ENCODE results near the gene GAST. TPM values are rescaled to one million over a fixed set of nuclear protein-coding genes. Genes with fewer than 3 reads are reported as not detected.
"Not testable (repeated sequence)": the region's sequence is repeated elsewhere in the genome, so short reads cannot be mapped to it uniquely, and the experiment has no call there.

GAST gene
- total RNA-seq, 2 experiments from 2014 or later = not detected

DNA sequence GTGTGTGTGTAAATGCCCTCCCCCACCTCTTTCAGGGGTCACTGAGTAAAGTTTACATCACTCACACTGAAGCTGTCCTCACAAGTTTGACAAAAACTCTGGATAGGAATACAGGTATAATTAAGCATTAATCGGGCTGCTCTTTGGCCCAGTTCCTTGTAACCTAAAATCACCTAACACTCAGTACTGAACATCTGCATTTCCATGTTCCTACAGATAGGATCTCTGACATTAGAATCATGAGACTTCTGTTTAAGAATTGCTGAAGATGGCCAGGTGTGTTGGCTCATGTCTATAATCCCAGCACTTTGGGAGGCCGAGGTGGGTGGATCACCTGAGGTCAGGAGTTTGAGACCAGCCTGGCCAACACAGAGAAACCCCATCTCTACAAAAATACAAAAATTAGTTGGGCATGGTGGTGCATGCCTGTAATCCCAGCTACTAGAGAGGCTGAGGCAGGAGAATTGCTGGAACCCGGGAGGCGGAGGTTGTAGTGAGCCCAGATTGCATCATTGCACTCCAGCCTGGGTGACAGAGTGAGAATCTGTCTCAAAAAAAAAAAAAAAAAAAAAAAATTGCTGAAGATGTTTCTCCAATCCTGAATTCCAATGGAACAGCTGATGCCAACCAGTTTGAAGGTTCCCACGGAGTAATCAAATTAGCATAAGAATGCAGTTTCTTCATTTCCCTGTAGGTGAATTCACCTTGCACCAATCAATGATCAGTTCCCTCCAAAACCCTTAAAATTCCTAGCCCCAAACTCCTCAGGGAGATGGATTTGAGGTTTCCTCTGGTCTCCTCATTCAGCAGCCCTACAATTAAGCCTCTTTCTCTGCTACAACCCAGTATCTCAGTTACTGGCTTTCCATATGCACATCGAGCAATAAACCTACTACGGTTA, 36.7 kb upstream of the GAST start:
- H3K4me1 Mint-ChIP-seq (ENCODE audit: low read depth) = peaks cover 56% of the 10 kb centered on the region
- CTCF ChIA-PET = interaction anchor here (4.5 to 5.9 kb wide), 2 partner anchors 8 to 12 kb away, joined by 43 to 118 read pairs; no protein-coding TSS in a partner anchor
- POLR2A ChIA-PET = interaction anchor here (5.6 kb wide), 1 partner anchor 15 kb away, joined by 184 read pairs; the partner anchor contains the start of gene EIF1
- intact Hi-C loops (cut with micrococcal nuclease) = loop anchor here (5.0 kb wide), 1 partner anchor 1353 kb away; no protein-coding TSS in a partner anchor
- not testable (repeated sequence) for H3K27me3 Mint-ChIP-seq, H3K9me3 Mint-ChIP-seq, H3K27ac Mint-ChIP-seq, DNase-seq, H3K36me3 Mint-ChIP-seq, H3K4me3 Mint-ChIP-seq

DNA sequence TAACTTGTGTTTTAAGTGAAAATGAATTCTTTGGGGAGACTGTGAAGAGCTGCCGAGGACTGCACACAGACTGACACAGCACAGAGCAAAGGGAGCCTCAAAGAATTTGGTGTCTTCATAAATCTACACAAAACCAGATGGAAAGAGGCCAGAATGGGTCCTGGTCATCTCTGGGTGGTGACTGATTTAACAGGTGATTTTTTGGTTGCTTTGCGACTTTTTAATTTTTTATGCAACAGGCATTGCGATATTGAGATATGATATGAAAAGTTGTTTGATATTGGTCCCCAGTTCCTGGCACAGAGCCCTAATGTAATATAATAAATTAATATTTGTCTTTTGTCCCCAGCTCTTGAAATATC, 36.1 kb upstream of the GAST start:
- ChIA-PET POLR2A (interaction anchor here (5.6 kb wide), 1 partner anchor 15 kb away, joined by 184 read pairs; the partner anchor contains the start of gene EIF1), CTCF (interaction anchor here (4.5 to 5.9 kb wide), 2 partner anchors 8 to 13 kb away, joined by 43 to 118 read pairs; no protein-coding TSS in a partner anchor)

DNA sequence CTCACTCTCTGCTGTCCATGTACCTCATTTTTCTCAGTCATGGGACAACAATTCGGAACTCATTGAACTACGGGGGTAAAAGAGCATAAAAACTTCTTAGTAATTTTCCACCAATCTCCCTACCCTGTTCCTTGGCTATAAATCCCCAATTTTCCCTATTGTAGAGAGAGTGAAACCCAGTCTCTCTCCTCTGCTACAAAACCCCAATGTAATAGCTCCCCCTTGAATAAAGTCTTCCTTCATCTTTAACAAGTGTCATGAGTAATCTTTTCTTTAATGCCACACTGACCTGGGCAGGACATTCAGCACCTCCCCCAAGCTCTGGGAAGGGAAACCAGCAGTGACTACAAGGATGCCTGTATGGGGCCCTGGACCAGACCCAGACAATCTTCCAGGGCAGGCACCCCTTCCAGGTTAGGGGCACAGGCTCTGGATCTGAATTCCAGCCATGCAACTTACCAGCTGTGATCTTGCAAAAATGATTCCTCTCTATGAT, 33.7 kb upstream of the GAST start:
- CTCF ChIA-PET = interaction anchor here (1.0 to 6.2 kb wide), 9 partner anchors 11 to 275 kb away, joined by 3 to 120 read pairs (median 12); partner anchors contain the start of gene EIF1
- Mint-ChIP-seq H3K4me1 (ENCODE audit: low read depth) (peaks cover 41% of the 10 kb centered on the region), H3K4me3 (peak overlapping the region; percentile 79), H3K27me3 (no peaks in the 10 kb centered on the region), H3K27ac (peak overlapping the region; percentile 97), H3K36me3 (peaks cover 2% of the 10 kb centered on the region), H3K9me3 (no peaks in the 10 kb centered on the region)
- POLR2A ChIA-PET = interaction anchor here (1.4 to 5.6 kb wide), 7 partner anchors 10 to 1117 kb away, joined by 3 to 184 read pairs (median 5); partner anchors contain the start of gene EIF1
- intact Hi-C loops (cut with micrococcal nuclease) = loop anchor here (2.0 to 5.0 kb wide), 2 partner anchors 14 to 1356 kb away; no protein-coding TSS in a partner anchor
- peak; percentile 56 for DNase-seq

More for the DNA sequence above, 36.1 kb upstream of the GAST start:
- Mint-ChIP-seq H3K4me3 (no peak overlapping the region), H3K9me3 (no peaks in the 10 kb centered on the region), H3K27me3 (no peaks in the 10 kb centered on the region), H3K4me1 (ENCODE audit: low read depth) (peaks cover 55% of the 10 kb centered on the region), H3K36me3 (peaks cover 2% of the 10 kb centered on the region), H3K27ac (no peak overlapping the region)
- intact Hi-C loops (cut with micrococcal nuclease) = loop anchor here (5.0 kb wide), 1 partner anchor 1354 kb away; no protein-coding TSS in a partner anchor
- DNase-seq = no peak

DNA sequence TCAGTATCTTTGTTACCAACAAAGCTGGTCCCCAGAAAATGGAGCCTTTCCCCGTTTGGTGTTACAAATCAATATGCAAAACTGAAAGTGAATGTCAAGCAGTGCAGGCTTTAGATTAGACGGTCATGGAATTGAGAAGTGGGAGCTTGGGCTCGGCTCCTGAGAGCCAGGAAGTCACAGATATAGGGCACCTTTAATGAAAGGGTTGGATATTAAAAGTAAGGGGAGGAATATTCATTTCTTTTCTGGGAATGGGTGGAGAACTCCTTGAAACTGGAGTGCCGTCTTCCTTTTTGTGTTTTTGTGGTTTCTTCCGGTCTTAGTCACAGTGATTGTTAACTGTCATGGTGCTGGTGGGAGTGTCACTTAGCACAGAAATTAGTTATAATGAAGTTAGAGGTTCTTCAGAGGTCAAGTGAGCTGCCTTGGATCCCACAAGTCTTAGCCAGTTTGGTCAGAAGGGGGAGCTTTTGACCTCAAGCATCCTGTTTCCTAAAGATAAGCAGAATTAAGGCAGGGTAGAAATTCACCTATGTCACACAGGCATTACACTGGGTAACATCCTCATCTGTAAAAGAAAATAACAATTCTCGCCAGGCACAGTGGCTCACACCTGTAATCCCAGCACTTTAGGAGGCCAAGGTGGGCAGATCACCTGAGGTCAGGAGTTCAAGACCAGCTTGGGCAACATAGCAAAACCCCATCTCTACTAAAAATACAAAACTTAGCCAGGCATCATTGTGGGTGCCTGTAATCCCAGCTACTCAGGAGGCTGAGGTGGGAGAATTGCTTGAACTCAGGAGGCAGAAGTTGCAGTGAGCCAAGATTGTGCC, 33.0 kb upstream of the GAST start:
- peaks cover 2% of the 10 kb centered on the region for H3K36me3 Mint-ChIP-seq
- intact Hi-C loops (cut with micrococcal nuclease) = loop anchor here (1.0 to 5.0 kb wide), 4 partner anchors 9 to 1357 kb away; partner anchors contain the start of gene EIF1
- H3K9me3 Mint-ChIP-seq = no peaks in the 10 kb centered on the region
- CTCF ChIA-PET = interaction anchor here (0.6 to 6.2 kb wide), 10 partner anchors 8 to 276 kb away, joined by 3 to 120 read pairs (median 9); partner anchors contain the start of gene EIF1
- peaks cover 41% of the 10 kb centered on the region for H3K4me1 Mint-ChIP-seq (ENCODE audit: low read depth)
- peak; percentile 81 for DNase-seq
- H3K27ac Mint-ChIP-seq = peak overlapping the region; percentile 97
- H3K4me3 Mint-ChIP-seq = peak overlapping the region; percentile 79
- no peaks in the 10 kb centered on the region for H3K27me3 Mint-ChIP-seq
- POLR2A ChIA-PET = interaction anchor here (1.4 to 5.6 kb wide), 7 partner anchors 10 to 1117 kb away, joined by 3 to 184 read pairs (median 5); partner anchors contain the start of gene EIF1

DNA sequence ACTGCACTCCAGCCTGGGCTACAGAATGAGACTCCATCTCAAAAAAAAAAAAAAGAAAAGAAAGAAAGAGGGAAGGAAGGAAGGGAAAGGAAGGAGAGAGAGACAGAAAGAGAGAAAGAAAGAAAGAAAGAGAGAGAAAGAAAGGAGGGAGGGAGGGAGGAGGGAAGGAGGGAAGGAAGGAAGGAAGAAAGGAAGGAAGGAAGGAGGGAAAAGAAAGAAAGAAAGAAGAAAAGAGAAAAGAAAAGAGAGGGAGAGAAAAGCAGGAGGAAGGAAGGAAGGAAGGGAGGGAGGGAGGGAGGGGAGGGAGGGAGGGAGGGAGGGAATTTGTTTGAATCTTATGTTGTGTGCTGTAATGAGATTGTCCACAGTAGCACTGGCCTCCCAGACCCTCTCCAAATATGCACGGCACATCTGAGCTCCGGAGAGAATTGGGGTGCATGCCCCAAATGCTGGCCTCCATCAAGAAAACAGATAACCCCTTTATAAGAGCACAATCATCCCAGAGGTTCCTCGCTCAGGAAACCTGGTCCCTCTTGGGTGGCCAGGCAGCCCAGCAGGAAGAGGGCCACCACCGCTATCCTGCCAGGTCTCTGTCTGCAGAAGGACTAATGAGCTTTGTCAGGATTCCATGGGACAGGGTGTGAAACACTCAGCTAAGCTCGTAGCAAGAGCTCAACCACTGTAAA, 32.2 kb upstream of the GAST start:
- ChIA-PET POLR2A (interaction anchor here (1.4 to 5.6 kb wide), 5 partner anchors 11 to 597 kb away, joined by 3 to 184 read pairs (median 22); partner anchors contain the start of gene EIF1), CTCF (interaction anchor here (1.3 to 6.2 kb wide), 7 partner anchors 11 to 276 kb away, joined by 3 to 120 read pairs (median 43); partner anchors contain the start of gene EIF1)
- H3K4me1 Mint-ChIP-seq (ENCODE audit: low read depth) = peaks cover 41% of the 10 kb centered on the region

DNA sequence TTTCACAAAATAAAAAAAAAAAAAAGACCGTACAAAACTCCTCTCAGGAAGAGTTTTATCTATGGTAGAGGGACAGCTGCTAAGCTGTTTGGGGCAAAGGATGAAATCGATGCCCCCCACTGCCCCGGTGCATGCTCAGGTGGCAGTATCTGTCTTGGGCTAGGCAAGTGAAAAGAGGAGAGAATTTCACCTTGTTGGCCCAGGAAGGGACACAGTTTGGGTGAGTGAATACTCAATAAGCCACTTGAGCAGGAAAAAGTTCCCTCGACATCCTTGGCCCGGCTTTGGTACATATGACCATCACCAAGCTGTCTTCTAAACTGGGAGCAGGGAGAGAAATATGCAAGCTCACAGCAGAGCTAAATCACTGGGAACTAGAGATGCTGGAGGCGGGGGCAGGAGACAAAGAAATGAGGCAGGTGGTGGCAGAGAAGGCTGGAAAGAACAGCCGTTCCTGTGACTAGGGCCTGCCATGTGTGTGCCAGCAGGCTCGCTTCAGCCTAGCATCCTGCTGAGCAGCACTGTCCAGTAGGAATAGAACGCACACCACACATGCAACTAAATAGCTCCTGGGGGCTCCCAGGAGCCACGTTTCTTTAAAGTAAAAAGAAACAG, 31.6 kb upstream of the GAST start:
- peak overlapping the region; percentile 97 for H3K27ac Mint-ChIP-seq
- no peaks in the 10 kb centered on the region for H3K27me3 Mint-ChIP-seq
- H3K36me3 Mint-ChIP-seq = peaks cover 2% of the 10 kb centered on the region
- DNase-seq = no peak
- H3K4me1 Mint-ChIP-seq (ENCODE audit: low read depth) = peaks cover 41% of the 10 kb centered on the region
- CTCF ChIA-PET = interaction anchor here (0.9 to 6.2 kb wide), 5 partner anchors 10 to 32 kb away, joined by 3 to 120 read pairs (median 50); partner anchors contain the start of gene EIF1
- intact Hi-C loops (cut with micrococcal nuclease) = no loop called here
- no peak overlapping the region for H3K4me3 Mint-ChIP-seq
- POLR2A ChIA-PET = interaction anchor here (2.0 to 5.6 kb wide), 3 partner anchors 10 to 15 kb away, joined by 5 to 184 read pairs (median 27); partner anchors contain the start of gene EIF1
- H3K9me3 Mint-ChIP-seq = no peaks in the 10 kb centered on the region

More for the DNA sequence above, 32.2 kb upstream of the GAST start:
- Mint-ChIP-seq H3K4me3 (peak overlapping the region; percentile 79), H3K9me3 (no peaks in the 10 kb centered on the region), H3K27ac (peak overlapping the region; percentile 97), H3K27me3 (no peaks in the 10 kb centered on the region), H3K36me3 (peaks cover 2% of the 10 kb centered on the region)
- no peak for DNase-seq
- intact Hi-C loops (cut with micrococcal nuclease) = loop anchor here (1.0 to 5.0 kb wide), 4 partner anchors 8 to 1358 kb away; partner anchors contain the start of gene EIF1

DNA sequence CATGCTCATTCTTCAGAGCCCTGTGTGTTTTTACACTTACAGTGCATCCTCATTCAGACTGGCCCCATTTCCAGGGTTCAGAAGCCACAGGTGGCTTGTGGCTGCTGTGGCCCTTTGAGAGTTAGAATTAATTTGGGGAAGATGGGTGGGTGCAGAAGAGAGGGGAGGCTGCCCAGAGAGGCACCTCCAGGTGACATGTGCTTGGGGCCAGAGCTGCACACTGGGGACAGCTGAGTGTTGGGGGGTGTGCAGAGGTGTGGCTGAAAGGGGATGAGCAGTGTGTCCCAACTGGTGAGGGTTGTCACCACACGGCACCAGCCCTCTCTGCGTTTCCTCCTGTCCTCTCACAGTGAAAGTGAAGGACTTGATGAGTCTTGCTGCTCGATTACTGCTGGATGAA, 30.4 kb upstream of the GAST start:
- intact Hi-C loops (cut with micrococcal nuclease) = no loop called here
- no peak for DNase-seq
- peak overlapping the region; percentile 38 for H3K27ac Mint-ChIP-seq
- H3K4me3 Mint-ChIP-seq = no peak overlapping the region
- peaks cover 2% of the 10 kb centered on the region for H3K36me3 Mint-ChIP-seq
- ChIA-PET POLR2A (no interaction called here), CTCF (interaction anchor here (0.9 to 6.2 kb wide), 5 partner anchors 9 to 33 kb away, joined by 3 to 120 read pairs (median 9); partner anchors contain the start of gene EIF1)
- H3K4me1 Mint-ChIP-seq (ENCODE audit: low read depth) = peaks cover 31% of the 10 kb centered on the region
- no peaks in the 10 kb centered on the region for H3K9me3 Mint-ChIP-seq
- H3K27me3 Mint-ChIP-seq = no peaks in the 10 kb centered on the region

DNA sequence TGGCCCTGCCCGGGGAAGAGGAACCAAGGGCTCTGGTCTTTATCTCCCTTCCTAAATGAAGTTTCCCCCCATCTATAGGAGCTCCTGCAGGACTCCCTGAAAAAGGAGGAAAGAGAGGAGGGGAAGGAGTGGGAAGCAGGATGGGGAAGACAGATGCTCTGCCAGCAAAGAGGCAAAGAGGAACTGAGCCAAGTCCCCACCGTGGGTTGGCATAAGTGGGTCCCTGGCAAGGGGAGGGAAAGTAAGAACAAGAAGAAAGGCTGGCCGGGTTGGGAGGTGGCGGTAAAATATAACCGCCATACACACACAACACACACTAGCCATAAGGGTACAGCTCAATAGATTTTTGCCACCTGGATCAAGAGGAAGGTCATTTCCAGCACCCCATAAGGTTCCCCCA, 29.5 kb upstream of the GAST start:
- no peak for DNase-seq
- intact Hi-C loops (cut with micrococcal nuclease) = no loop called here
- Mint-ChIP-seq H3K27ac (no peak overlapping the region), H3K4me3 (no peak overlapping the region), H3K9me3 (no peaks in the 10 kb centered on the region), H3K36me3 (peaks cover 2% of the 10 kb centered on the region), H3K4me1 (ENCODE audit: low read depth) (peaks cover 29% of the 10 kb centered on the region), H3K27me3 (no peaks in the 10 kb centered on the region)
- POLR2A ChIA-PET = no interaction called here
- CTCF ChIA-PET = interaction anchor here (0.8 to 6.2 kb wide), 3 partner anchors 13 to 20 kb away, joined by 3 to 50 read pairs (median 3); no protein-coding TSS in a partner anchor

DNA sequence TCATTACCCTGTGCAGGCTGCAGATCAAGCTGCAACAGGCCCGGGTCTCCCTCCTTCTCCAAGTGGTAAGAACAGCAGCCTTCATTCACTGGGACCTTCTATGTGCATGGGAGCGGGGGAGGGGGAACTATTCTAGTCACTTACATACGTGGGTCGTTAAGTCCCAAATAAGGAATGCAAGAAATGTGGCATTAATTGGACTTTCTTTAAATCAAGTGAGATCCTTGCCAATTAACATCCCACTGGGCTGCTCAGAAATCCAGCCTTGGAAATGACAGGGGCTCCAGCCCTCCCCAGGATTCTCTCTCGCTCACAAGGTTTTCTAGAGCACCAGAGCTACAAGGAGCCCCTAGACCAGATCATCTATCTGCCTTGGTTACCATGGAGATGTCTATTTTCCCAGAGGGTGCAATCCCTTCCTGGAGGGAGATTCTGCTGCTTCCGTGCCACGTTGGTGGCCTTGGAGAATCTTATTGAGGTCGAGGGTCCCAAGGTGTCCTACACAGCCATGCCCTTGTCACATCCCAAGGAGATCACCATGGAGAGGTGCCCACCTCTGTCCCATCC, 28.6 kb upstream of the GAST start:
- no peaks in the 10 kb centered on the region for H3K27me3 Mint-ChIP-seq
- no peak overlapping the region for H3K4me3 Mint-ChIP-seq
- ChIA-PET CTCF (interaction anchor here (0.8 kb wide), 1 partner anchor 19 kb away, joined by 3 read pairs; no protein-coding TSS in a partner anchor), POLR2A (no interaction called here)
- no peak overlapping the region for H3K27ac Mint-ChIP-seq
- H3K4me1 Mint-ChIP-seq (ENCODE audit: low read depth) = peaks cover 27% of the 10 kb centered on the region
- DNase-seq = no peak
- no peaks in the 10 kb centered on the region for H3K36me3 Mint-ChIP-seq
- intact Hi-C loops (cut with micrococcal nuclease) = no loop called here
- no peaks in the 10 kb centered on the region for H3K9me3 Mint-ChIP-seq

DNA sequence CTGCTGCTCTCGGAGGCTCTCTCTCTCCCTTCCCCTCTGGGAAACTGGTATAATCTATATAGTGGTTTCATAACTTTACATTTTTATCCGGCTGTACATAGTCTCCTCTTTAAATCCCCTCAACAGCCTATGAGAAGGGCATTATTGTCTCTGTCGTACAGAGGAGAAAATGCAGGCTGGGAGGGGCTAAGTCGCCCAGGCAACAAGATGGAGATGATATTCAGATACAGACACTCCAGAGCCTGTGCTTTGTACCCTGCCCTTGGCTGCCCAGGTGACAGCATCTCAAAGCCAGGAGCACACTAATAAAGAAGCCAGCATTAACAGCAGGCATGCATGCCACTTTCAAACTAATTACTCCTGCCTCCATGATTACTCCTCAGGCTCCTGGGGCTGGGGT, 28.1 kb upstream of the GAST start:
- peaks cover 4% of the 10 kb centered on the region for H3K36me3 Mint-ChIP-seq
- no peaks in the 10 kb centered on the region for H3K9me3 Mint-ChIP-seq
- no peak overlapping the region for H3K4me3 Mint-ChIP-seq
- intact Hi-C loops (cut with micrococcal nuclease) = no loop called here
- CTCF ChIA-PET = interaction anchor here (1.7 kb wide), 1 partner anchor 18 kb away, joined by 7 read pairs; no protein-coding TSS in a partner anchor
- POLR2A ChIA-PET = no interaction called here
- no peak for DNase-seq
- no peak overlapping the region for H3K27ac Mint-ChIP-seq
- no peaks in the 10 kb centered on the region for H3K27me3 Mint-ChIP-seq
- H3K4me1 Mint-ChIP-seq (ENCODE audit: low read depth) = peaks cover 21% of the 10 kb centered on the region

Measured in activated CD4-positive, alpha-beta memory T cell treated with anti-CD3 and anti-CD28 coated beads for 36 hours (primary cell).